ENCODE measurements around the gene NRXN3.

The NRXN3 gene

DNA sequence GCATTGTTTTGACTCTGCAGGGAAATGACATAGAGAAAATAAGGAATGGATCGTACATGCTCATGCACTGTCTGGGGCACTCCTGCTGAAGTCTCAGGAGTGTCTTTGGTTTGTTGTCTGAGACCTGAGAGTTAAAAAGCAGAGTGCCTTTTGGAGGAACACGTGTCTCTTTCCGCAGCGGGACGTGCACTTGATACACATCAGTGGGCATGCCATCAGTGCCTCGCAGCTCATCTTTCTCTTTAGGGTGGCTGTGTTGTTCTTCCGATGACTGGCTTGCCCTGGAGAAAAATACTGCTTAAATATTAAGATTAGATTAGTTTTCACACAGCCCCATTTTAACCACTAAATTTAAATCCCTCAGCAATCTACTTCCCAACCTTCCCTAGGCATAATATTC is 1205.2 kb downstream of the NRXN3 start:
- no peak overlapping the region for H3K4me3 ChIP-seq (ENCODE audit: low read depth, low read length)
- TF ChIP-seq, protein P1, sequence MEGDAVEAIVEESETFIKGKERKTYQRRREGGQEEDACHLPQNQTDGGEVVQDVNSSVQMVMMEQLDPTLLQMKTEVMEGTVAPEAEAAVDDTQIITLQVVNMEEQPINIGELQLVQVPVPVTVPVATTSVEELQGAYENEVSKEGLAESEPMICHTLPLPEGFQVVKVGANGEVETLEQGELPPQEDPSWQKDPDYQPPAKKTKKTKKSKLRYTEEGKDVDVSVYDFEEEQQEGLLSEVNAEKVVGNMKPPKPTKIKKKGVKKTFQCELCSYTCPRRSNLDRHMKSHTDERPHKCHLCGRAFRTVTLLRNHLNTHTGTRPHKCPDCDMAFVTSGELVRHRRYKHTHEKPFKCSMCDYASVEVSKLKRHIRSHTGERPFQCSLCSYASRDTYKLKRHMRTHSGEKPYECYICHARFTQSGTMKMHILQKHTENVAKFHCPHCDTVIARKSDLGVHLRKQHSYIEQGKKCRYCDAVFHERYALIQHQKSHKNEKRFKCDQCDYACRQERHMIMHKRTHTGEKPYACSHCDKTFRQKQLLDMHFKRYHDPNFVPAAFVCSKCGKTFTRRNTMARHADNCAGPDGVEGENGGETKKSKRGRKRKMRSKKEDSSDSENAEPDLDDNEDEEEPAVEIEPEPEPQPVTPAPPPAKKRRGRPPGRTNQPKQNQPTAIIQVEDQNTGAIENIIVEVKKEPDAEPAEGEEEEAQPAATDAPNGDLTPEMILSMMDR (IDR thresholded peaks at IDR 0.05; ENCODE audit: low read depth, low read length) = no peak

DNA sequence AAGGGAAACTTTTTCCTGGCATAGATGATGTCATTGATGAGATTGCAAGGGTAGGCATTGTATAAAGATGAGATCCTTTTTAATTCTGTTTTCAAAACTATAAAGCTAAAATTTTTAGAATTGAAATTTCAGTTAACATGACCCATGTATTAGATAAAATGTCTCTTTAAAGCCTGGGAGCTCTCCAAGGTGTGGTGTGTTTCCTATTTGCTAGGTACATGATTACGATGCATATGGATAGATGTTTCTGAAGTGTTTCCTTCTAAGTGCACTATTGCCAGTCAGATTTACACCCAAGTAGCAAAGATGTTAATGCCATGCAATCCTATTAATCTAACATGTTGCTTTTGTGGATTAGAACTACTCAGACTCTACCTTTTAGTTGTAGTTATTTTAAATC is 1206.4 kb downstream of the NRXN3 start:
- H3K4me3 ChIP-seq (ENCODE audit: low read depth, low read length) = no peak overlapping the region

DNA sequence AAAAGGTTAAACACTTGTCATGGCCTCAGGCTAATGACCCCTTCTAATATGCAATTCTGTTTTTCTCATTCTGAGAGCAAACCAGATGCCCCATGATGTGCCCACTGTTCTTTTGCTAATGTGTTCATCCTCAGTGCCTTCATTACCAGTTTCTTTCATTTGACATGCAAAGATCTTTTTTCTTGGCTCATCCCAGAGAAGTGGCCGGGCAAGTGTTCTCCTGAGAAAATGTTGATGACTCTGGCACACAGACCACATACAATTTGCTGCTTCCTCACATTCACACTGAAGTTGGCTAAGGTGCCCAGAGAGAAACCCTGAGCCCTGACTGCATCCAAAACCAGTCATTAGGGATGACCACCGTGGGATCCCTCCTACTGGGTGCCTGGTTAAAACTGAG is 1207.8 kb downstream of the NRXN3 start:
- TF ChIP-seq, protein P1 (IDR thresholded peaks at IDR 0.05; ENCODE audit: low read depth, low read length) = no peak
- H3K4me3 ChIP-seq (ENCODE audit: low read depth, low read length) = no peak overlapping the region

More for the DNA sequence above, 1206.4 kb downstream of the NRXN3 start:
- TF ChIP-seq, protein P1 (IDR thresholded peaks at IDR 0.05; ENCODE audit: low read depth, low read length) = no peak

DNA sequence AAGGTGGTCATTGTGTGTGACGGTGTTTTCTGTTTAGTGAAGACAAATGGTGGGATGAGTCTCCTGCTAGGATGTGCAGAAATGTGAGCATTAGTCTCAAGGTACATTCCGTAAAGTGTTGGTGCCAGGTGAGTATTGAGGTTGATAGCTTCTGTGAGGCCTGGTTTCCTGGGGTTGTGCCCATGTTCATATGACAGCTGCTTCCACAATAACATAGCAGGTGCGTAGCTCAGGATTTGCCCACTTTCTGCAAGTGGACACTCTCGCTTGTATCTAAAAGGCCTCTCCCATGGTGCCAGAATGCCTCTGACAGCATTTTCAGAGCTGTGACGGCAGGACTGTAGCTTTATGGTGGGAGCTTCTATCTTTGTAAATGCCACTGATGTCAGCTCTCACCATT is 1209.1 kb downstream of the NRXN3 start:
- TF ChIP-seq, protein P1 (IDR thresholded peaks at IDR 0.05; ENCODE audit: low read depth, low read length) = no peak
- no peak overlapping the region for H3K4me3 ChIP-seq (ENCODE audit: low read depth, low read length)

DNA sequence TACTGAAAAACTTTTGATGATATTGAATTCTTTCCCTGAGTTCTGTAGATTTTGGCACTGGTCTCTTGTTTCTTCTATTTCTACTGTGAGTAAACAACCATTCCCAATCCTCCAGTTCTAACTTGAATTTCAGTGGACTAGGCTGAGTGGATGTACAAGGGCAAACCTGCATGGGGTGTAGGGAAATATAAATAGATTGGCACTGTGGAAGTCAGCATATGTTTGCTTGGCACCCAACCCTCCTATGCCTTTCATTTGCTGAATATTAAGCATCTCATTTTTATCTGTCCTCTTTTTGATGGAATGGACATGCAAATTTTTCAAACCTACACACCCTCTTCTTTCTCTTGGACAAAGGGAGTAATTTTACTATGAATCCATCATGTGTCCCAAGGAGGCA is 1212.9 kb downstream of the NRXN3 start:
- TF ChIP-seq, protein P1 (IDR thresholded peaks at IDR 0.05; ENCODE audit: low read depth, low read length) = no peak
- no peak overlapping the region for H3K4me3 ChIP-seq (ENCODE audit: low read depth, low read length)

DNA sequence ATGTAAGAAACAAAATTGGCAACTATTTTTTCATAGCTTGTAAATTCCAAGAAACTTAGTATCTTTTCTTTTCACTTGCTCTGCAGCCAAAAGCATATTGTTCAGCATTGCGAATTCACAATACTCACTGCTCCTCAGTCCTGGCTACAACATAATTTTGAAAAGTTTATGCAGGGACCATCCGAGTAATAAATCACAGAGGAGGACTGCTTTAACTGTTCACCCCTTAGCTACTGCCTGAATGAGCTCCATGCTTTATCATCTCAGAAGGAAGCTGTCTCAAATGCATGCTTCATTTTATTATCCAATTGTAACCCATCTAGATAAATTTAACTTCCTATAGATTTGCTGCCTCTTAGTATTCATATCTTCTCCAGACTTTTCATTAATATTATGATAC is 1213.3 kb downstream of the NRXN3 start:
- TF ChIP-seq, protein P1 (IDR thresholded peaks at IDR 0.05; ENCODE audit: low read depth, low read length) = no peak

DNA sequence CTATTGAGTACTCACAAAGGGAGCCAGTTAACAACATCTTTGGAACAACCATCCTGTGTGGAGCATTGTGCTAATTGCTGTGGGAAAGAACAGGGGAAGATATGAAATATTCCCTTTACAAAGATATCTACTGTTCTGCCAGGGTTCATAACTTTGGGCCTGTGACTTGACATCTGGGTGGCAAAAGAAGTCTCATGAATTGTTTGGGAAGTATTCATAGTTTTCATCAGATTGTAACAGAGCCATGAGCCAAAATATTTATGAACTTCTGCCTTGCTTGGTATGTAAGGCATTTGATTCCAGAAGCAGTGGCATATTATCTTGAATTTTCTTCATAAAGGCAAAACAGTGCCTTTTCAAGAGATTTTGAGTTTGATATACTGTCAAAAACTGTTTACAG is 1224.9 kb downstream of the NRXN3 start:
- H3K4me3 ChIP-seq (ENCODE audit: low read depth, low read length) = no peak overlapping the region
- TF ChIP-seq, protein P1 (IDR thresholded peaks at IDR 0.05; ENCODE audit: low read depth, low read length) = no peak

More for the DNA sequence above, 1213.3 kb downstream of the NRXN3 start:
- no peak overlapping the region for H3K4me3 ChIP-seq (ENCODE audit: low read depth, low read length)

Data from WI38 (cell line).